ENCODE results near the gene KRTAP10-6. TPM values are rescaled to one million over a fixed set of nuclear protein-coding genes. Genes with fewer than 3 reads are reported as not detected.

The KRTAP10-6 gene
- total RNA-seq, 1 experiment from 2014 or later: 0.39 TPM

DNA sequence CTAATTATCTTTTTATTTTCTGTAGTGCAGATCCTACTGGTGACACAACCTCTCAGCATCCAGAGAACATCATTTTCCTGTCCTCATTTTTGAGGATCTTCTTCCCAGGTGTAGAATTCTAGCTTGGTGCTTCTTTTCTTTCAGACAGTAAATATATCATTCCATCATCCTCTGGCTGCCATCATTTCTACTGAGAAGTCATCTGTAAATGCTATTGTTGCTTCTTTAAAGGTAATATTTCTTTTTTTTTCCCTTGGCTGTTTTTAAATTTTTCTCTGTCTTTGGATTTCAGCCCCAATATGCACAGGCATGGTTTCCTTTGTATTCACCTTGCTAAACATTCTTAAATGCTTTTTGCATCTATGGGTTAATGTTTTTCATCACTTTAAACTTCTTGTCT is 31.3 kb upstream of the KRTAP10-6 start:
- POLR2A ChIA-PET (ENCODE audit: low non-redundant PET): no interaction called here
- Histone ChIP-seq H3K36me3 (ENCODE audit: insufficient read depth, low read length, poor library complexity, severe bottlenecking) (no peaks in the 10 kb centered on the region), H3K27ac (ENCODE audit: low read depth, low read length, poor library complexity, severe bottlenecking) (no peak overlapping the region), H3K9me3 (ENCODE audit: low read depth, low read length, poor library complexity, severe bottlenecking) (peaks cover 27% of the 10 kb centered on the region), H3K4me3 (ENCODE audit: low read depth, low read length, poor library complexity, severe bottlenecking) (no peak overlapping the region), H3K4me1 (ENCODE audit: insufficient read depth, low read length, poor library complexity, severe bottlenecking) (no peaks in the 10 kb centered on the region), H3K27me3 (replicated peaks; ENCODE audit: insufficient read depth, low read depth, low read length, poor library complexity) (no peaks in the 10 kb centered on the region)
- intact Hi-C loops (cut with micrococcal nuclease; ENCODE audit: unreplicated experiment): no loop called here
- no TSS peak for BruUV-seq (replicated peaks)
- TF ChIP-seq EZH2 (IDR thresholded peaks at IDR 0.05; ENCODE audit: borderline replicate concordance, low read depth, low read length, poor library complexity, severe bottlenecking): no peak
- TF ChIP-seq, protein P1, sequence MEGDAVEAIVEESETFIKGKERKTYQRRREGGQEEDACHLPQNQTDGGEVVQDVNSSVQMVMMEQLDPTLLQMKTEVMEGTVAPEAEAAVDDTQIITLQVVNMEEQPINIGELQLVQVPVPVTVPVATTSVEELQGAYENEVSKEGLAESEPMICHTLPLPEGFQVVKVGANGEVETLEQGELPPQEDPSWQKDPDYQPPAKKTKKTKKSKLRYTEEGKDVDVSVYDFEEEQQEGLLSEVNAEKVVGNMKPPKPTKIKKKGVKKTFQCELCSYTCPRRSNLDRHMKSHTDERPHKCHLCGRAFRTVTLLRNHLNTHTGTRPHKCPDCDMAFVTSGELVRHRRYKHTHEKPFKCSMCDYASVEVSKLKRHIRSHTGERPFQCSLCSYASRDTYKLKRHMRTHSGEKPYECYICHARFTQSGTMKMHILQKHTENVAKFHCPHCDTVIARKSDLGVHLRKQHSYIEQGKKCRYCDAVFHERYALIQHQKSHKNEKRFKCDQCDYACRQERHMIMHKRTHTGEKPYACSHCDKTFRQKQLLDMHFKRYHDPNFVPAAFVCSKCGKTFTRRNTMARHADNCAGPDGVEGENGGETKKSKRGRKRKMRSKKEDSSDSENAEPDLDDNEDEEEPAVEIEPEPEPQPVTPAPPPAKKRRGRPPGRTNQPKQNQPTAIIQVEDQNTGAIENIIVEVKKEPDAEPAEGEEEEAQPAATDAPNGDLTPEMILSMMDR (conservative IDR thresholded peaks at IDR 0.05; ENCODE audit: low read depth, low read length): no peak
- no peak for DNase-seq (ENCODE audit: low spot score)
- CTCF ChIA-PET: no interaction called here

DNA sequence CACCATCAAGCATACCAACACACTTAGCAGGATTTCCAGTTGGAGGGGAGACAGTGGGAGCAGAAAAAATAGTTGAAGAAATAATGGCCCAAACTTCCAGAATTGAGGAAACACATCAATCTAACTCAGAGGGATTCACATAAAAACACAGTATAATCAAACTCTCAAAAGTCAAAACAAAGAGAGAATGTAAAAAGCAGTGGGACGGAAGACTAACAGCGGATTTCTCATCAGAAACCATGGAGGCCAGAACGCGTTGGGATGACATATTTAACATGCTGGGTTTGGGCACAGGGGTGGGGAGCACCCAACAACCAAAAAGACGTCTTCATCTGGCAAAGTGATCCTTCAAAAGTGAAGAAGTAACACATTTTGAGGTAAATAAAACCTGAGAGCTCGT is 27.6 kb upstream of the KRTAP10-6 start:
- DNase-seq (ENCODE audit: low spot score): no peak
- intact Hi-C loops (cut with micrococcal nuclease; ENCODE audit: unreplicated experiment): no loop called here
- ChIA-PET CTCF (no interaction called here), POLR2A (ENCODE audit: low non-redundant PET) (no interaction called here)
- no TSS peak for BruUV-seq (replicated peaks)
- Histone ChIP-seq H3K4me3 (ENCODE audit: low read depth, low read length, poor library complexity, severe bottlenecking) (no peak overlapping the region), H3K27ac (ENCODE audit: low read depth, low read length, poor library complexity, severe bottlenecking) (no peak overlapping the region), H3K27me3 (replicated peaks; ENCODE audit: insufficient read depth, low read depth, low read length, poor library complexity) (no peaks in the 10 kb centered on the region), H3K4me1 (ENCODE audit: insufficient read depth, low read length, poor library complexity, severe bottlenecking) (no peaks in the 10 kb centered on the region), H3K36me3 (ENCODE audit: insufficient read depth, low read length, poor library complexity, severe bottlenecking) (no peaks in the 10 kb centered on the region), H3K9me3 (ENCODE audit: low read depth, low read length, poor library complexity, severe bottlenecking) (peaks cover 27% of the 10 kb centered on the region)
- TF ChIP-seq EZH2 (IDR thresholded peaks at IDR 0.05; ENCODE audit: borderline replicate concordance, low read depth, low read length, poor library complexity, severe bottlenecking): no peak
- TF ChIP-seq, protein P1 (conservative IDR thresholded peaks at IDR 0.05; ENCODE audit: low read depth, low read length): no peak

DNA sequence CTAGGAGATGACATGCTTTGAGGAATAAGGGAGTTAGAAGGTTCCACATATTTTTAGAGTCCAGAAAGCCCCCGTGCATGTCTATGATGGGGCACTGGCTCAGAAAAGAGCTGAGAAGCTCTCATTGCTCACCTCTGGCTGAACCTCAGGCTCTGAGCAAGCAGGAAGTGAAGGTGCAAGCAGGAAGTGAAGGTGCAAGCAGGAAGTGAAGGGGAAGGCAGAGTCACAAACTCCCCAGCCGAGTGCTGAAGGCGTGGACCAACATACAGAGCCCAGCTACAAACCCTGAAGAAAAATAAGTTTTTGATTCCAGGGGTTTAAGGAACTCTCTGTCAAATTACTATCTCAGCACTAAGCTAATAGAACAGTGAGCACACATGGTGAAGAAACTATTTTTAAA is 26.6 kb upstream of the KRTAP10-6 start:
- Histone ChIP-seq H3K36me3 (ENCODE audit: insufficient read depth, low read length, poor library complexity, severe bottlenecking) (no peaks in the 10 kb centered on the region), H3K4me1 (ENCODE audit: insufficient read depth, low read length, poor library complexity, severe bottlenecking) (no peaks in the 10 kb centered on the region), H3K9me3 (ENCODE audit: low read depth, low read length, poor library complexity, severe bottlenecking) (peaks cover 17% of the 10 kb centered on the region), H3K27ac (ENCODE audit: low read depth, low read length, poor library complexity, severe bottlenecking) (no peak overlapping the region), H3K4me3 (ENCODE audit: low read depth, low read length, poor library complexity, severe bottlenecking) (no peak overlapping the region), H3K27me3 (replicated peaks; ENCODE audit: insufficient read depth, low read depth, low read length, poor library complexity) (no peaks in the 10 kb centered on the region)
- BruUV-seq (replicated peaks): no TSS peak
- no peak for DNase-seq (ENCODE audit: low spot score)
- TF ChIP-seq, protein P1 (conservative IDR thresholded peaks at IDR 0.05; ENCODE audit: low read depth, low read length): no peak
- TF ChIP-seq EZH2 (IDR thresholded peaks at IDR 0.05; ENCODE audit: borderline replicate concordance, low read depth, low read length, poor library complexity, severe bottlenecking): no peak
- ChIA-PET POLR2A (ENCODE audit: low non-redundant PET) (no interaction called here), CTCF (no interaction called here)
- intact Hi-C loops (cut with micrococcal nuclease; ENCODE audit: unreplicated experiment): no loop called here
